ENCODE results near the gene LARP4. TPM values are rescaled to one million over a fixed set of nuclear protein-coding genes. Genes with fewer than 3 reads are reported as not detected.

Gene LARP4
- total and polyA plus RNA-seq, 9 of the 15 experiments (the other 6 are each of a cell fraction or from before 2014, with no cell fraction given): 31.6 to 84.5 (median 52.4) TPM

GRCh38 chr12:50375802-50376201 lies 24.9 kb upstream of the LARP4 start:
- Histone ChIP-seq H3K4me2 (ENCODE audit: insufficient read depth, low read length) (no peak overlapping the region), H3K36me3 (ENCODE audit: control insufficient read depth, insufficient read depth, low read length) (no peaks in the 10 kb centered on the region), H3K79me2 (ENCODE audit: control insufficient read depth, insufficient read depth, low read length) (no peaks in the 10 kb centered on the region), H3K9ac (ENCODE audit: insufficient read depth in 1 of 2, low read depth in 2 of 2, low read length in 2 of 2) (peak overlapping the region in 1 of 2 experiments; percentile 45; a peak in 2 of 4 replicates), H2AFZ (ENCODE audit: low read depth, low read length) (no peak overlapping the region), H3K4me1 (replicated peaks in 1 of 2; ENCODE audit: control insufficient read depth in 2 of 2, insufficient read depth in 2 of 2, low read length in 2 of 2) (peaks cover 0 to 6% of the 10 kb centered on the region in 2 experiments; a peak in 2 of 5 replicates), H3K27ac (ENCODE audit: extremely low read depth, low read depth, low read length) (no peak overlapping the region), H3K9me3 (replicated peaks; ENCODE audit: control insufficient read depth, insufficient read depth, low read depth, low read length) (no peaks in the 10 kb centered on the region), H3K4me3 (no peak overlapping the region), H3K9me1 (ENCODE audit: control insufficient read depth, insufficient read depth, low read length) (no peaks in the 10 kb centered on the region), H4K20me1 (replicated peaks; ENCODE audit: control insufficient read depth, insufficient read depth, low read length) (no peaks in the 10 kb centered on the region), H3K27me3 (ENCODE audit: control insufficient read depth in 2 of 2, insufficient read depth in 2 of 2, low read length in 2 of 2) (no peaks in the 10 kb centered on the region)
- TF ChIP-seq ZNF707 (CRISPR knock-in tag; conservative IDR thresholded peaks at IDR 0.05) (no peak), MIER1 (IDR thresholded peaks at IDR 0.05; ENCODE audit: low read depth) (no peak), BACH1 (tag; IDR thresholded peaks at IDR 0.05) (no peak), ZBTB5 (IDR thresholded peaks at IDR 0.05) (no peak), ELK3 (CRISPR knock-in tag; IDR thresholded peaks at IDR 0.05) (no peak)
- in situ Hi-C loops (cut with MboI) (no loop called here), intact Hi-C loops (cut with micrococcal nuclease) (no loop called here)
- 41% methylated on average over 8 of the region's 8 CpGs for WGBS (ENCODE audit: insufficient coverage, low coverage, missing lambda C conversion rate)
- BruUV-seq (replicated peaks): no TSS peak
- ATAC-seq (no peak; the same call in 2 of the 3 replicates), FAIRE-seq (no peak), DNase-seq (ENCODE audit: extremely low read depth in 1 of 4, low spot score in 3 of 4) (no peak)
- ChIA-PET POLR2A (interaction anchor here (0.6 to 1.1 kb wide), 2 partner anchors 26 to 29 kb away, joined by 3 to 4 read pairs; partner anchors contain the start of gene LARP4), CTCF (ENCODE audit: low intra/inter-chr PET ratio) (no interaction called here)
